ENCODE data around the gene CPLX4. TPM values are rescaled to one million over a fixed set of nuclear protein-coding genes. Genes with fewer than 3 reads are reported as not detected.

Gene CPLX4
- total and polyA plus RNA-seq, 2 experiments from 2014 or later: not detected

DNA sequence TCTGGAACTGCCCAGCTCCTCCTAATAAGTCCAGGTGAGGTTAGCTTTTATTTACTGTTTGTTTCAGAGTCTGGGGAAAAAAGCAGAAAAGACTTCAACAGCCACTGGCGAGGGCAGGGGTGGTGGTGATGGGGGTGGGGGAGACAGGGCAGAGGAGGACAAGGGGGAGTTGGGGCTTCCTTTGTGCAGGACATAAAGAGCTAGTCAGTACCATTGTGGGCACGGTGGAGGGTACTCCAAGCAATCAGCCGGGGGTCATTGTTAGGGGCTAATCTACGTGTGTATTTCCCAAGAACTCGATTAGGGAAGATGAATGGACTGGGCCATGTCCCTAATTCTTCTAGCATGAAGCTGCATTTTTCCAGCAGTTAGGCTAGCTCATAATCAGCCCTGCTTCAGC lies 42.4 kb downstream of the CPLX4 start:
- H3K36me3 ChIP-seq (ENCODE audit: low read depth): no peaks in the 10 kb centered on the region
- H2AFZ ChIP-seq: no peak overlapping the region
- H3K4me1 ChIP-seq (ENCODE audit: insufficient read depth): no peaks in the 10 kb centered on the region
- in situ Hi-C loops (cut with MboI): no loop called here
- DNase-seq: no peak
- WGBS, 2 experiments (ENCODE audit: low coverage in 1 of 2, low lambda C conversion rate in 2 of 2, missing lambda C conversion rate in 2 of 2): 66 to 79% methylated on average over 5 of the region's 5 CpGs
- no peaks in the 10 kb centered on the region for H3F3A ChIP-seq (ENCODE audit: insufficient read depth)
- no peaks in the 10 kb centered on the region for H3K9me2 ChIP-seq (ENCODE audit: insufficient read depth)
- no peaks in the 10 kb centered on the region for H4K20me1 ChIP-seq (ENCODE audit: insufficient read depth)
- no peak for TF ChIP-seq EZH2phosphoT487 (IDR thresholded peaks at IDR 0.05; ENCODE audit: insufficient read depth, low read depth)
- no peak for TF ChIP-seq EZH2 (IDR thresholded peaks at IDR 0.05; ENCODE audit: insufficient read depth, poor library complexity, severe bottlenecking)
- H3K9ac ChIP-seq: no peak overlapping the region
- no peak overlapping the region for H3K4me2 ChIP-seq (ENCODE audit: unreplicated experiment)
- H3K9me3 ChIP-seq (ENCODE audit: low read depth): no peaks in the 10 kb centered on the region
- H3K79me2 ChIP-seq (ENCODE audit: insufficient read depth): no peaks in the 10 kb centered on the region
- H3K27me3 ChIP-seq (replicated peaks; ENCODE audit: insufficient read depth): peaks cover 89% of the 10 kb centered on the region
- no peak overlapping the region for H3K4me3 ChIP-seq
- no peak overlapping the region for H3K27ac ChIP-seq

DNA sequence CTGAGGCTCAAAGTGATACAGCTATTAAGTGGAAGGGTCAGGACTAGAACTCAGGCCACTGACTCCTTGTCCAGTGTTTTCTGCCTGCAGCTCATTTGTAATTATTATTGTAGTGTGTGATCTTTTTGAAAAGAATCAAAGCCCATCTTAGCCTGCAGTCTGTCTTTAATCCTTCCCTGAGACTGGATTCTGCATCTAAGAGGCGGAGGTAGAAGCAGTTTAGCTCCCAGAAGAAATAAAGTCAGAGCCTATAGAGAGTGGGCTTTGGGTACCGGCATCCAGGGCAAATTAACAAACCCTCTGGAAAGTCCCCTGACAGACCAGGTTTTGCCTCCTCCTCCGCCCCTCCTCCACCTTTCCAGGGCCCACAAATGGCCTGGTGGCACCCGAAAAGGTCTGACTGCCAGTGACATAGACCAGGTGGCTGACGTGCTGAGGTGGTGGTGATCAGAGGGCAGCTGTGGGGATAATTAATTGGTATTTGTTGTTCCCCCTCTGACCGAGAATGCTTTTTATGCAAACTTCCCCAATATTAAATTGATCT lies 43.0 kb downstream of the CPLX4 start:
- Histone ChIP-seq H3K9me2 (ENCODE audit: insufficient read depth) (no peaks in the 10 kb centered on the region), H3K4me2 (ENCODE audit: unreplicated experiment) (no peak overlapping the region), H4K20me1 (ENCODE audit: insufficient read depth) (no peaks in the 10 kb centered on the region), H3K79me2 (ENCODE audit: insufficient read depth) (no peaks in the 10 kb centered on the region), H3K4me1 (ENCODE audit: insufficient read depth) (no peaks in the 10 kb centered on the region), H3K9me3 (ENCODE audit: low read depth) (no peaks in the 10 kb centered on the region), H3K9ac (no peak overlapping the region), H2AFZ (no peak overlapping the region), H3K36me3 (ENCODE audit: low read depth) (no peaks in the 10 kb centered on the region), H3K27ac (no peak overlapping the region), H3F3A (ENCODE audit: insufficient read depth) (no peaks in the 10 kb centered on the region), H3K27me3 (replicated peaks; ENCODE audit: insufficient read depth) (peaks cover 90% of the 10 kb centered on the region), H3K4me3 (no peak overlapping the region)
- TF ChIP-seq EZH2phosphoT487 (IDR thresholded peaks at IDR 0.05; ENCODE audit: insufficient read depth, low read depth): no peak
- no peak for TF ChIP-seq EZH2 (IDR thresholded peaks at IDR 0.05; ENCODE audit: insufficient read depth, poor library complexity, severe bottlenecking)
- WGBS, 2 experiments (ENCODE audit: low coverage in 1 of 2, low lambda C conversion rate in 2 of 2, missing lambda C conversion rate in 2 of 2): 75% methylated on average over 6 of the region's 6 CpGs
- in situ Hi-C loops (cut with MboI): no loop called here
- no peak for DNase-seq

GRCh38 chr18:59274533-59274928 lies 43.9 kb downstream of the CPLX4 start:
- Histone ChIP-seq H3K9me3 (ENCODE audit: low read depth) (no peaks in the 10 kb centered on the region), H3F3A (ENCODE audit: insufficient read depth) (no peaks in the 10 kb centered on the region)
- in situ Hi-C loops (cut with MboI): no loop called here

GRCh38 chr18:59273759-59274532 lies 44.5 kb downstream of the CPLX4 start:
- no peak for DNase-seq
- no peaks in the 10 kb centered on the region for H3K9me2 ChIP-seq (ENCODE audit: insufficient read depth)
- WGBS, 2 experiments (ENCODE audit: low coverage in 1 of 2, low lambda C conversion rate in 2 of 2, missing lambda C conversion rate in 2 of 2): 72% methylated on average over 44 to 48 of the region's 48 CpGs
- H3K4me2 ChIP-seq (ENCODE audit: unreplicated experiment): no peak overlapping the region
- H3K9ac ChIP-seq: no peak overlapping the region
- H3K79me2 ChIP-seq (ENCODE audit: insufficient read depth): no peaks in the 10 kb centered on the region
- in situ Hi-C loops (cut with MboI): no loop called here
- H3F3A ChIP-seq (ENCODE audit: insufficient read depth): no peaks in the 10 kb centered on the region
- TF ChIP-seq EZH2phosphoT487 (IDR thresholded peaks at IDR 0.05; ENCODE audit: insufficient read depth, low read depth): no peak
- no peak for TF ChIP-seq EZH2 (IDR thresholded peaks at IDR 0.05; ENCODE audit: insufficient read depth, poor library complexity, severe bottlenecking)
- no peaks in the 10 kb centered on the region for H3K9me3 ChIP-seq (ENCODE audit: low read depth)
- no peaks in the 10 kb centered on the region for H4K20me1 ChIP-seq (ENCODE audit: insufficient read depth)
- no peak overlapping the region for H3K4me3 ChIP-seq
- H3K27ac ChIP-seq: no peak overlapping the region
- no peaks in the 10 kb centered on the region for H3K36me3 ChIP-seq (ENCODE audit: low read depth)
- H2AFZ ChIP-seq: no peak overlapping the region
- H3K27me3 ChIP-seq (replicated peaks; ENCODE audit: insufficient read depth): peaks cover 92% of the 10 kb centered on the region
- no peaks in the 10 kb centered on the region for H3K4me1 ChIP-seq (ENCODE audit: insufficient read depth)

More at GRCh38 chr18:59274533-59274928, 43.9 kb downstream of the CPLX4 start:
- Histone ChIP-seq H3K9ac (no peak overlapping the region), H3K36me3 (ENCODE audit: low read depth) (no peaks in the 10 kb centered on the region), H3K27ac (no peak overlapping the region), H3K9me2 (ENCODE audit: insufficient read depth) (no peaks in the 10 kb centered on the region), H3K4me3 (no peak overlapping the region), H3K4me1 (ENCODE audit: insufficient read depth) (no peaks in the 10 kb centered on the region), H4K20me1 (ENCODE audit: insufficient read depth) (no peaks in the 10 kb centered on the region), H3K27me3 (replicated peaks; ENCODE audit: insufficient read depth) (peaks cover 93% of the 10 kb centered on the region), H2AFZ (no peak overlapping the region), H3K4me2 (ENCODE audit: unreplicated experiment) (no peak overlapping the region), H3K79me2 (ENCODE audit: insufficient read depth) (no peaks in the 10 kb centered on the region)
- 86 to 88% methylated on average over 18 of the region's 18 CpGs for WGBS, 2 experiments (ENCODE audit: low coverage in 1 of 2, low lambda C conversion rate in 2 of 2, missing lambda C conversion rate in 2 of 2)
- DNase-seq: no peak
- TF ChIP-seq EZH2 (IDR thresholded peaks at IDR 0.05; ENCODE audit: insufficient read depth, poor library complexity, severe bottlenecking): no peak
- no peak for TF ChIP-seq EZH2phosphoT487 (IDR thresholded peaks at IDR 0.05; ENCODE audit: insufficient read depth, low read depth)
